Measurements from ENCODE around the gene KRTDAP. TPM values are rescaled to one million over a fixed set of nuclear protein-coding genes. Genes with fewer than 3 reads are reported as not detected.

KRTDAP gene
- polyA plus RNA-seq, 1 of the 3 experiments (the other 2 are of a cell fraction) = not detected

- H3K4me1 ChIP-seq (ENCODE audit: control insufficient read depth in 1 of 2, insufficient read depth in 2 of 2, low read depth in 1 of 2, low read length in 1 of 2) = no peaks in the 10 kb centered on the region; a peak in 2 of 4 replicates
- TF ChIP-seq, protein P1, sequence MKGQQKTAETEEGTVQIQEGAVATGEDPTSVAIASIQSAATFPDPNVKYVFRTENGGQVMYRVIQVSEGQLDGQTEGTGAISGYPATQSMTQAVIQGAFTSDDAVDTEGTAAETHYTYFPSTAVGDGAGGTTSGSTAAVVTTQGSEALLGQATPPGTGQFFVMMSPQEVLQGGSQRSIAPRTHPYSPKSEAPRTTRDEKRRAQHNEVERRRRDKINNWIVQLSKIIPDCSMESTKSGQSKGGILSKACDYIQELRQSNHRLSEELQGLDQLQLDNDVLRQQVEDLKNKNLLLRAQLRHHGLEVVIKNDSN (IDR thresholded peaks at IDR 0.05; ENCODE audit: borderline replicate concordance, low read depth) = no peak
- TF ChIP-seq RCOR1 (IDR thresholded peaks at IDR 0.05; ENCODE audit: low read length) (no peak), CHD2 (IDR thresholded peaks at IDR 0.05; ENCODE audit: low read length, partially characterized antibody) (no peak), TCF12 (IDR thresholded peaks at IDR 0.05) (no peak), RFX5 (IDR thresholded peaks at IDR 0.05; ENCODE audit: low read length) (no peak), MEF2A (IDR thresholded peaks at IDR 0.05; ENCODE audit: borderline replicate concordance, low read depth) (no peak), EZH2phosphoT487 (IDR thresholded peaks at IDR 0.05; ENCODE audit: borderline replicate concordance, low read depth) (no peak), FOSL2 (IDR thresholded peaks at IDR 0.05; ENCODE audit: borderline replicate concordance, low read depth) (no peak), NRF1 (IDR thresholded peaks at IDR 0.05; ENCODE audit: low read depth, low read length) (no peak)
- H3K4me3 ChIP-seq (ENCODE audit: low read depth in 2 of 2, low read length in 1 of 2) = no peak overlapping the region
- H2AFZ ChIP-seq (ENCODE audit: low read depth) = no peak overlapping the region
- no peaks in the 10 kb centered on the region for H3F3A ChIP-seq (replicated peaks; ENCODE audit: insufficient read depth)
- CTCF ChIA-PET = interaction anchor here (1.2 to 1.5 kb wide), 3 partner anchors 18 to 45 kb away, joined by 3 to 9 read pairs (median 4); no protein-coding TSS in a partner anchor
- H3K4me2 ChIP-seq = no peak overlapping the region
- H3K36me3 ChIP-seq (replicated peaks in 1 of 2; ENCODE audit: control insufficient read depth in 1 of 2, insufficient read depth in 2 of 2, low read length in 1 of 2) = no peaks in the 10 kb centered on the region
- 17% methylated on average over 15 of the region's 15 CpGs for WGBS (ENCODE audit: low lambda C conversion rate)
- peaks cover 56% of the 10 kb centered on the region for H3K27me3 ChIP-seq (ENCODE audit: insufficient read depth)
- DNase-seq = no peak
- no peaks in the 10 kb centered on the region for H3K79me2 ChIP-seq (ENCODE audit: insufficient read depth)
- no peaks in the 10 kb centered on the region for H3K9me2 ChIP-seq
- no peaks in the 10 kb centered on the region for H3K9me3 ChIP-seq
- H3K9ac ChIP-seq = no peak overlapping the region
- no peak overlapping the region for H3K27ac ChIP-seq (ENCODE audit: low read depth in 2 of 2, low read length in 1 of 2)
- POLR2A ChIA-PET = no interaction called here
- H4K20me1 ChIP-seq (ENCODE audit: insufficient read depth) = no peaks in the 10 kb centered on the region
Measured at GRCh38 chr19:35512831-35513627, 22.8 kb upstream of the KRTDAP start.

DNA sequence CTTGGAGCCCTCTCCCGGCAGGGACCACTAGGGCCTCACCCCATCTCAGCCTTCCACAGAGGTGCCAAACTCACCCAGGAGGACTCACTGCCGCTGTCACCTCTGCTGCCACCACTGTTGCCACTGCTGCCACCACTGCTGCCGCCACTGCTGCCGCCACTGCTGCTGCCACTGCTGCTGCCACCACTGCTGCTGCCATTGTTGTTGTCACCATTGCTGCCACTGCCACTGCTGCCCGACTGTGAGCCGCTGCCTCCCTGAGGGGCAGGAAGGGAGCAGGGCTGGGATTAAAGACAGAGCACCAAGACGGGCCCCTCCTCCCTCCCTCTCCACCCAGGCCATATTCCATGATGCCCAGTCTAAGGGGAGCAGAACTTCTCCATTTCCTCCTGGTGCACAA is 21.1 kb upstream of the KRTDAP start:
- POLR2A ChIA-PET = no interaction called here
- no peak for DNase-seq
- Histone ChIP-seq H3K9me3 (no peaks in the 10 kb centered on the region), H3K27me3 (ENCODE audit: insufficient read depth) (peaks cover 73% of the 10 kb centered on the region), H4K20me1 (ENCODE audit: insufficient read depth) (no peaks in the 10 kb centered on the region), H3K27ac (ENCODE audit: low read depth in 2 of 2, low read length in 1 of 2) (no peak overlapping the region), H3K4me2 (no peak overlapping the region), H3K9ac (no peak overlapping the region), H3K79me2 (ENCODE audit: insufficient read depth) (no peaks in the 10 kb centered on the region), H3K4me1 (ENCODE audit: control insufficient read depth in 1 of 2, insufficient read depth in 2 of 2, low read depth in 1 of 2, low read length in 1 of 2) (no peaks in the 10 kb centered on the region; a peak in 2 of 4 replicates), H3K36me3 (replicated peaks in 1 of 2; ENCODE audit: control insufficient read depth in 1 of 2, insufficient read depth in 2 of 2, low read length in 1 of 2) (no peaks in the 10 kb centered on the region), H3K9me2 (no peaks in the 10 kb centered on the region), H2AFZ (ENCODE audit: low read depth) (no peak overlapping the region), H3K4me3 (ENCODE audit: low read depth in 2 of 2, low read length in 1 of 2) (no peak overlapping the region), H3F3A (replicated peaks; ENCODE audit: insufficient read depth) (no peaks in the 10 kb centered on the region)
- TF ChIP-seq GATA2 (CRISPR knock-in tag; IDR thresholded peaks at IDR 0.05) = no peak
- TF ChIP-seq POLR2AphosphoS5 (IDR thresholded peaks at IDR 0.05; ENCODE audit: low read depth, low read length) = no peak
- TF ChIP-seq SMC3 (IDR thresholded peaks at IDR 0.05; ENCODE audit: low read depth, low read length) = no peak
- no peak for TF ChIP-seq FOSL2 (IDR thresholded peaks at IDR 0.05; ENCODE audit: borderline replicate concordance, low read depth)
- no peak for TF ChIP-seq TEAD4 (IDR thresholded peaks at IDR 0.05; ENCODE audit: borderline replicate concordance, insufficient read depth)
- no peak for TF ChIP-seq NRF1 (IDR thresholded peaks at IDR 0.05; ENCODE audit: low read depth, low read length)
- TF ChIP-seq PBX3 (IDR thresholded peaks at IDR 0.05) = no peak
- TF ChIP-seq MAX (IDR thresholded peaks at IDR 0.05; ENCODE audit: low read depth) = no peak
- no peak for TF ChIP-seq MXI1 (IDR thresholded peaks at IDR 0.05; ENCODE audit: low read depth, low read length)
- CTCF ChIA-PET = interaction anchor here (0.6 to 8.3 kb wide), 14 partner anchors 12 to 684 kb away, joined by 3 to 127 read pairs (median 7); partner anchors contain the start of gene LGI4
- 22% methylated on average over 4 of the region's 7 CpGs for WGBS (ENCODE audit: low lambda C conversion rate)

Data from SK-N-SH (cell line).